Measurements from ENCODE around the gene ERF. TPM values are rescaled to one million over a fixed set of nuclear protein-coding genes. Genes with fewer than 3 reads are reported as not detected.
A peak's percentile ranks its signal among the peaks of the same experiment; 100 is the strongest.

The ERF gene
- total and polyA plus RNA-seq, 10 of the 15 experiments (the other 5 are each of a cell fraction or from before 2014, with no cell fraction given), result 0.02 to 51.8 (median 14.4) TPM

DNA sequence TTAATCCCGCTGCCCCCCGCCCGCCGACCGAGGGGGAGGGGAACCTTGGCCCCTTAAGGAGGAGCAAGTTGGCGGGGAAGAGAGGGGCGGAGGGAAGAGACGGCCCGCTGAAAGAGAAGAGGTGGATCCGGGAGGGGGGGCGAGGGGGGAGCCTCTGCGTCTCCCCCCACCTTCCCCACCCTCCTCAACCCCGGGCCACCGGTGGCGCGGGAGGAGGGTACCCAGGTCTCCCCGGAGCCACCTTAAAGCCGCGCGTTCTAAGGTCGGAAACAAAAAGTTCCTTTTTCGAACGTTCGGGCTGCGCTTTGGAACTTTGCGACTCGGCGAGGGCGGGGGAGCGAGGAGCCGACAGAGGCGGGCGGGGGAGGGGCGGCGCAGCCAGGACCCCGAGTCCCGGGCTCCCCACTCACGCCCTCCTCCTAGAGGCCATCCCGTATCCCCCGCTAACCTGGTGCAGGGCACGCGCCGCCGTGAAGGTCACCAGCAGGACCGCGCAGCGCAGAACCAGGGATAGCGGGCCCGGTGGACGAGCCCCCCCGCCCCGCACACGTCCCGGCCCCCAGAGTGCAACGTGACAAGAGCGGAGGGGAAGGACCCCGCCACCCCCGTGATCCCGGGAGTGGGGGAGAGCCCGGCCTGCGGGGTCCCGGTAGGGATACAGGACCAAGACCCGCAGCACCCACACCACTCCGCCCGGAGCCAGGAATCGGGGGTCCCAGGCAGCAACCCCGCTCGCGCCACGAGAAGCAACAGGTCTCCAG lies 659 bp downstream of the ERF start (continued):
- TF ChIP-seq IRF5 (IDR thresholded peaks at IDR 0.05; ENCODE audit: borderline replicate concordance) (no peak), EZH2 (IDR thresholded peaks at IDR 0.05; ENCODE audit: borderline replicate concordance, control insufficient read depth, low read depth, low read length) (no peak), MEF2B (IDR thresholded peaks at IDR 0.05; ENCODE audit: partially characterized antibody, poor library complexity, severe bottlenecking) (no peak), POU2F2 (IDR thresholded peaks at IDR 0.05; ENCODE audit: borderline replicate concordance, low read depth, low read length) (no peak), CBFB (IDR thresholded peaks at IDR 0.05; ENCODE audit: low read depth) (no peak), EED (IDR thresholded peaks at IDR 0.05; ENCODE audit: low read depth) (no peak), ZZZ3 (IDR thresholded peaks at IDR 0.05; ENCODE audit: control insufficient read depth, insufficient read length, low read depth) (no peak), CHD1 (IDR thresholded peaks at IDR 0.05; ENCODE audit: low read depth, low read length) (no peak), NR2F1 (conservative IDR thresholded peaks at IDR 0.05) (0 out of 2 replicates have a peak, but pooled peaks have one; percentile 16), ZBTB11 (CRISPR knock-in tag; IDR thresholded peaks at IDR 0.05) (no peak), REST (IDR thresholded peaks at IDR 0.05; ENCODE audit: low read depth, low read length) (no peak), YY1 (IDR thresholded peaks at IDR 0.05; ENCODE audit: low read depth, low read length) (no peak), BCLAF1 (IDR thresholded peaks at IDR 0.05) (no peak)
- TF ChIP-seq, protein P1, sequence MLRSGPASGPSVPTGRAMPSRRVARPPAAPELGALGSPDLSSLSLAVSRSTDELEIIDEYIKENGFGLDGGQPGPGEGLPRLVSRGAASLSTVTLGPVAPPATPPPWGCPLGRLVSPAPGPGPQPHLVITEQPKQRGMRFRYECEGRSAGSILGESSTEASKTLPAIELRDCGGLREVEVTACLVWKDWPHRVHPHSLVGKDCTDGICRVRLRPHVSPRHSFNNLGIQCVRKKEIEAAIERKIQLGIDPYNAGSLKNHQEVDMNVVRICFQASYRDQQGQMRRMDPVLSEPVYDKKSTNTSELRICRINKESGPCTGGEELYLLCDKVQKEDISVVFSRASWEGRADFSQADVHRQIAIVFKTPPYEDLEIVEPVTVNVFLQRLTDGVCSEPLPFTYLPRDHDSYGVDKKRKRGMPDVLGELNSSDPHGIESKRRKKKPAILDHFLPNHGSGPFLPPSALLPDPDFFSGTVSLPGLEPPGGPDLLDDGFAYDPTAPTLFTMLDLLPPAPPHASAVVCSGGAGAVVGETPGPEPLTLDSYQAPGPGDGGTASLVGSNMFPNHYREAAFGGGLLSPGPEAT (IDR thresholded peaks at IDR 0.05; ENCODE audit: low read depth), result peak; percentile 98
